ENCODE measurements around the gene MIEN1.
"Not testable (repeated sequence)": the region's sequence is repeated elsewhere in the genome, so short reads cannot be mapped to it uniquely, and the experiment has no call there.

Gene MIEN1

GRCh38 chr17:39738983-39739884 lies 8.9 kb upstream of the MIEN1 start:
- DNase-seq = no peak

- no peak for DNase-seq
These were observed 8.2 kb upstream of the MIEN1 start for GRCh38 chr17:39738568-39738901.

GRCh38 chr17:39737760-39738567 lies 7.6 kb upstream of the MIEN1 start, which contains the start of gene GRB7:
GRB7 (plus strand) TSS chr17:39737938; CDS start chr17:39742302, 4,364 bp downstream.
- no peak for DNase-seq

GRCh38 chr17:39737206-39737759 lies 7.0 kb upstream of the MIEN1 start:
- no peak for DNase-seq

- DNase-seq = no peak
These were observed 6.2 kb upstream of the MIEN1 start for GRCh38 chr17:39736319-39737165.

- no peak for DNase-seq
These were observed 5.5 kb upstream of the MIEN1 start for GRCh38 chr17:39735882-39736281.

- no peak for DNase-seq
These were observed 2.3 kb upstream of the MIEN1 start for GRCh38 chr17:39732586-39732985.

GRCh38 chr17:39729280-39729851 lies 966 bp downstream of the MIEN1 start:
- no peak for DNase-seq

GRCh38 chr17:39727556-39727955 lies 2.8 kb downstream of the MIEN1 start:
- DNase-seq = no peak

- DNase-seq = no peak
These were observed 3.7 kb downstream of the MIEN1 start for GRCh38 chr17:39726617-39727016.

- DNase-seq = not testable (repeated sequence)
These were observed 4.4 kb downstream of the MIEN1 start for GRCh38 chr17:39725923-39726322.

GRCh38 chr17:39724731-39725130 lies 5.6 kb downstream of the MIEN1 start:
- DNase-seq = no peak

- no peak for DNase-seq
These were observed 7.1 kb downstream of the MIEN1 start for GRCh38 chr17:39722965-39723848.

- no peak for DNase-seq
These were observed 8.2 kb downstream of the MIEN1 start for GRCh38 chr17:39722104-39722503.

GRCh38 chr17:39719563-39720355 lies 10.6 kb downstream of the MIEN1 start:
- no peak for DNase-seq

GRCh38 chr17:39717660-39718059 lies 12.7 kb downstream of the MIEN1 start:
- DNase-seq = no peak

- no peak for DNase-seq
These were observed 13.3 kb downstream of the MIEN1 start for GRCh38 chr17:39716879-39717536.

- no peak for DNase-seq
These were observed 14.1 kb downstream of the MIEN1 start for GRCh38 chr17:39716073-39716818.
